Measurements from ENCODE around the gene IGF2BP3.

IGF2BP3 gene

DNA sequence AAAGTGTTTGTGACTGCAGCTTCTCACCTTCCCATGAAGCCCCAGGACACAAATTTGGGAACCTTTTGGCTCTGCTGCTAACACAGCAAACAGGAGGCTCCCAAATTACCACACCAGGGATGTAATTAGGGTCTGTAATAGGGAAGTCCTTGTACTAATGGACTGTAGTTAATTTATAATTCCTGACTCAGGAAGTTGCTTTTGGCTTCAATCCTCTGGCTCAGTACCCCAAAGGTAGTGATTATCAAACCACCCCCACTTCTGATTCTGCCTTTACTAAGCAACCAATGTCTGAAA is 174.9 kb downstream of the IGF2BP3 start:
- DNase-seq (ENCODE audit: low read depth in 2 of 2): no peak

DNA sequence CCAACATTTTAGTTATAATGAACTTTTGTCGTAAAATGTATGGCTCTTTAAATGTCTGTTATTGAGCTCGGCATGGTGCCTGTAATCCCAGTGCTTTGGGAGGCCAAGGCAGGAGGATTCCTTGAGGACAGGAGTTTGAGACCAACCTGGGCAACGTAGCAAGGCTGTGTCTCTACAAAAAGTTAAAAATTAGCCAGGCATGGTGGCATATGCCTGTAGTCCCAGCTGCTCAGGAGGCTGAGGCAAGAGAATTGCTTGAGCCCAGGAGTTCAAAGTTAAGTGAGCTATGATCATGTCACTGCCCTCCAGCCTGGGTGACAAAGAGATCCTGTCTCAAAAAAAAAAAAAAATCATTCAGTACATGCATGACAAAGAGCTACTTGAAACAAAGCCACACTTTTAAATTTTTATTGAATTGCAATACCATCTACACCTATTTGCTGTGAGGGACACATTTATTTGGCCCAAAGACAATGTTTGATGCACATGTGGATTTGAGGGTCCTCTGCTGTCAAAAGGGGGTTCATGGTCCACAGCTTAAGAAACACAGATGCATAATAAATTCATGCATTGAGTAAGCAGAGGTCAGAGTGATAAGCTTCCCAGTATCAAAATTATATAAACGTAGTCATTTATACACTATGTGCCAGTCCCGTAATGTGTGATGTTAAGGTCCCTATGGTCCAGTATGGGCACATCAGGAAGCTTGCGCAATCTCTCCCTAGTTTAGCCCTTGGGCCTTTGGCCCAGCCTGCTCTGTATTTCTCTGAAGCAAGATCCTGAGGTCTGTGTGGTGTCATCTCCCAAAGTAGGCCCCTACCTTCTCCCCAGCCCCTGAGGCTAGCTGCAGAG is 175.5 kb downstream of the IGF2BP3 start:
- no peak for DNase-seq (ENCODE audit: low read depth in 2 of 2)

DNA sequence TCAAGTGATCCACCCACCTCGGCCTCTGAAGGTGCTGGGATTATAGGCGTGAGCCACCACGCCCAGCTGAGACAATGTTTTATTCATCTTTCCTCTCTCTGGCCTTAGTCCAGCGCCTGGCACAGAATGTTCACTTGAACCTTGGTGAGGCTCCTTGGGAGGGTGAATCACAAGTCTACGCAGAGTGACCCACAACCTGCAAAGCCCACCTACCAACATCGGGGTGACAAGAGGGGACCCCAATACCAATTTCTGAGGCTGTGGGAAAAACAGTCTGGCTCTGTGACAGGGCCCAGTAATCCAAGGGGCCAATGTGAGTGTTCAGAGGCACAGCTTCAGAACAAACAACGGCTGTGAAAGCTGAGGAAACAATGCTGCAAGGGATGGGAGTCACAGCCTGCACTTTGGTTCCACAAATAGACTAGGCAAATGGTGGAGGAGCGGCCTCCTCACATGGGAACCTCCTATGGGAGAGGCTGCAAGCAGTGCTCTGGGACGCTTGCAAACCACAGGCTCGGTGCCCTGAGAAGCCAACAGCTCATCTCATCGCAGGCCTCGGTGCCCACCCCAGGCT is 176.7 kb downstream of the IGF2BP3 start:
- DNase-seq (ENCODE audit: low read depth in 2 of 2): no peak

DNA sequence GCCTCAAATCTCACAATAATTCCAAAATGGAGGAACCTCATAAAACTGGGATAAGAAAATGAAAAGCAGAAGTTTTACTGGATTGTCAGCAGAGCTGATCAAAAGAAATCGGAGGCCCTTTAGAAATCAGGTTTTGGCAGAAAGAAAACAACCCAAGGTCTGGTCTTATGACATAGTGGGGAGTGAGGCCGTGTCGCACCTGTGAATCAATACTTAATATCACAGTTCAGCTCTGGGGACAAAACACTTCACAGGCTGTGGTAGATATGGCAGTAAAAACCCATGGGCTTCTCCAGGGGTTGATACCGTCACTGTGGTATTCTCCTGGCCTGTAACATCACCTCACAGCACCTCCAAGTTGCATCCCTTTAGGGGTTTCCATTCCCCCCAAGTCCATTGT is 177.7 kb downstream of the IGF2BP3 start:
- no peak for DNase-seq (ENCODE audit: low read depth in 2 of 2)

DNA sequence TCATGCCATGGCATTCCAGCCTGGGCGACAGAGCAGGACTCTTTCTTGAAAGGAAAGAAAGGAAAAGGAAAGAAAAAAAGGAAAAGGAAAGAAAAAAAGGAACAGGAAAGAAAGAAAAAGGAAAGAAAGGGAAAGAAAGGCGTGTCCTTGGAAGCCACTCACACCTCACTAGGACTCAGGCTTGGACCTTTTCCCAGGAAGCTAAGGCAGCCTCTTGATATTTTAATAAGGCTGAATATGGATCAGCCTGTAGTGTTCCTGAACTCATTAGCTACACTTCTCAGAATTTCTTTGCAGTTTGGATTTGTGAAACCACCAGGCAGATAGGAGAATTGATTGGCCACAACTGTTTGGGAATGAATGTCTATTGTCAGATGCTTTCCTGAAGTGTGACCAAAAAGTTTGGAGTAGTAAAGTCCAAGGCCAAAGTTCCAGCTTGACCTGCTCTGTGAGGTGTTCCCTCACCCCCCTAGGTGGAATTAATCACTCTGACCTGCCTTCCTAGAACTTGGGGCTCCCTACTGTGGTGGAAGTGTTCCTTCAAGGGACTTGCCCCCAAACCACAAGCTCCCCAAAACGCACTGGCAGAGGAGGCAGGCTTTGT is 178.2 kb downstream of the IGF2BP3 start:
- no peak for DNase-seq (ENCODE audit: low read depth in 2 of 2)

DNA sequence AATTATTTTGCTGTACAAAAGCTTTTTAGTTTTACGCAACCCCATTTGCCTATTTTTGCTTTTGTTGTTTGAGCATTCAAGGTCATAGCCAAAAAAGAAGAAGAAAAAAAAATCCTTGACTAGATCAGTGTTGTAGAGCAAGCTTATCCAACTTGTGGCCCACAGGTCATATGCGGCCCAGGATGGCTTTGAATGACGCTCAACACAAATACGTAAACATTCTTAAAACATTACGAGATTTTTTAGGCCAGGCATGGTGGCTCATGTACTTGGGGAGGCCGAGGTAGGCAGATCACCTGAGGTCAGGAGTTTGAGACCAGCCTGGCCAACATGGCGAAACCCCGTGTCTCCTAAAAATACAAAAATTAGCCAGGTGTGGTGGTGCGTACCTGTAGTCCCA is 179.3 kb downstream of the IGF2BP3 start:
- no peak for DNase-seq (ENCODE audit: low read depth in 2 of 2)

DNA sequence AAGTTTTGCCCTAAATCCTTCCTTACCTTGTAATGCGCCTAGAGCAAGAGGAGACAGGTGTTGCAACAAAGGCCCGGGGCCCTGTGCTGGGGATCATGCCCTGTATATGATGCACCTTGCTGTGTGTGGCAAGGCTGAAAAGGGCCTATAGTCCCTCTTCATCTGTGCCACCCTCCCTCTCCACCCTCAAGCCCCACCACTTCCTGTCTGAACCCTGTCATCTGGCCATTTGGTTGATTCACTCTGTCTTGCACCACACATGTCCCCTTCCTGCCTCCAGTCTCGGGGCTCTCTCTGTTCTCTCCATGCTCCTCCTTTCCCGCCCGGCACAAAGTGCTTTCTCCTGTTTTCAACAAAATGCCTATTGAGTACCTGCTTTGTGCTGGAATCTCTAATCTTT is 182.7 kb downstream of the IGF2BP3 start:
- DNase-seq (ENCODE audit: low read depth in 2 of 2): no peak

DNA sequence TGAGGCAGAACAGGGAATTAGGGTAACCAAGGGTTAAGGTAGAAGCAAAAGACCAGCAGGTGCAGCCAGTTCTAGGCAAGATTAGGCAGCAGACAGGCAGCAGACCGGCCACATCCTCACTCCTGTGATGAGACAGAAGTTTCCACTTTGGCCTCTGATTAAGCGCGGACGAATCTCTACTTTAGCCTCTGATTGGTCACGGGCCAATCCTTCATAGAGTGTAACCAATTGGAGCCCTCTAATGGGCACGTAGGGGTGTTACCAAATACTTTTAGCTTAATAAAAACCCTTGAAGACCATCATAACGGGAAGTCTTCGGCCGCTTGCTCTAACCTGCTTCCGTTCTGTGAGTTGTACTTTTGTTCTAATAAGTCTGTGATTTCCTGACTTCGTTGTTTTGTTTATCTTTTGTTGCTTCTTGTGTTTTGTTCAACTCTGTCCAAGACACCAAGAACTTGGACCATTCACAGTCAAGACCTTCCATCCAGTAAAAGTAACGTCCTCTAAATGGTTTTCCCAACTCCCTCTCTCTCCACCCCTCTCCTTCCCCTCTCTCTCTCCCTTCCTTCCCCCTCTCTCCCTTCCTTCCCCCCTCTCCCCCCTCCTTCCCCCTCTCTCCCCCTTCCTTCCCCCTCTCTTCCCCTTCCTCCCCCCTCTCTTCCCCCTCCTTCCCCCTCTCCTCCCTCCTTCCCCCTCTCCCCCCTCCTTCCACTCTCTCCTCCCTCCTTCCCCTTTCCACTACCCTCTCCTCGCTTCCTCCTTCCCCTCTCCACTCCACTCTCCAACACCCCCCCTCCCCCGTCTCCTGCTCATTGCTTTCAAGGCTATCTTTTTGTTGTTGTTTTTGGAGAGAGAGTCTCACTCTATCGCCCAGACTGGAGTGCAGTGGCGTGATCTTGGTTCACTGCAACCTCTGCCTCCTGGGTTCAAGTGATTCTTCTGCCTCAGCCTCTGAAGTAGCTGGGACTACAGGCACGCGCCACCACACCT is 184.3 kb downstream of the IGF2BP3 start:
- no peak for DNase-seq (ENCODE audit: low read depth in 2 of 2)

DNA sequence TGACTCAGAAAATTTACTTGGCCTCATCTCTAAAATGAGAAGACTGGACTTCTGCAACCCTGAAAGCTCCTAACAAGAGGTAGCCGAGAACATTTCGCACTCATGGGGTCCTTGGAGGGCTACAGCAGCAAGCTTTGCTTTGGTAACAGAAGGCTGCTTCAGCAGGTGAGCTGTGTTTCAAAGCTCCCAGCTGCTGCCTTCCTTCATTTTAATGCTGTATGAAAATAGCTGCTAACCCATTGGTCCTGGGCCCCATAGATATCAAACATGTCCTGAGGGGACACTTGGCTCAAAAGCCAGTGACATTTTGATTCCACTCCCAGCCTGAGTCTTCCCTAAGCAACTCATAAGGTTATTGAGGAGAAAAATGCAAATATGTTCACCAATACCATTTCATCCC is 185.4 kb downstream of the IGF2BP3 start:
- no peak for DNase-seq (ENCODE audit: low read depth in 2 of 2)

DNA sequence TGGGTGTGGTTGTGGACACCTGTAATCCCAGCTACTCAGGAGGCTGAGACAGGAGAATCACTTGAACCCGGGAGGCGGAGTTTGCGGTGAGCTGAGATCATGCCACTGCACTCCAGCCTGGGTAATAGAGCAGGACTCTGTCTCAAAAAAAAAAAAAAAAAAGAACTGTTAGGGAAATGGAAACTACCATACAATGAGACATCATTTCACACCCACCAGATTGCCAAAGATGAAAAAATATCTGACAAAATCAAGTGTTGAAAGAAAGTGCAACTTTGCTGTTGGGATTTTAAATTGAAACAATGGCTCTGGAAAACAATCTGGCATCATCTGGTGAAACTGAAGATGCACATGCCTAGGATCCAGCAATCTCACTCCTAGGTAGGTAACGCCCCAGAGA is 187.2 kb downstream of the IGF2BP3 start:
- DNase-seq (ENCODE audit: low read depth in 2 of 2): no peak

DNA sequence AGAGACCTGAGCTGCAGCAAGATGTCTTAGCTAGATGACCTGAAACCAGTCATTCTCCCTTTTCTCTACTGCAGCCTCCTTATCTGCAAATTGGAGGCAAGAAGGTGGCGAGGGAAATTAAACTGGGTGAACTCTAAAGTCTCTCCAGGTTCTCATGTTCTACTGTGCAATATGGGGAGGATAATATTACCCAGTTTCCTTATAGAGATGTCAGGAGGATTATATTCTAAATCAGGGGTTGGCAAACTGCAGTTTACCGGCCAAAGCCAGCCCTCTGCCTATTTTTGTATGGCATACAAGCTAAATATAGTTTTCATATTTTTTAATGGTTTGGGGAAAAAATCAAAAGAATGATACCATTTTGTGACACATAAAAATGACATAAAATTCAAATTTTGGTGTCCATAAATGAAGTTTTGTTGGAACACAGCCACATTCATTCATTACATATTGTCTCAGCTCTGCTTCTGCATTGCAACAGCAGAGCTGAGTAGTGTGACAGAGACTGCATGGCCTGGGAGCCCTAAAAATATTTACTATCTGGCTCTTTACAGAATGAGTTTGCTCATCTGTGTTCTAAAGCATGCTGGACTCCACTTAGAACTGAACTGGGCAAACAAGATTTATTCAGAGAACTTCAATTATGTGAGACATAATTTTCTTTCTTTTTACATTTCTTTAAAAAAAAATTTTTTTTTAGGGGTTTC is 190.3 kb downstream of the IGF2BP3 start:
- DNase-seq (ENCODE audit: low read depth in 2 of 2): no peak

DNA sequence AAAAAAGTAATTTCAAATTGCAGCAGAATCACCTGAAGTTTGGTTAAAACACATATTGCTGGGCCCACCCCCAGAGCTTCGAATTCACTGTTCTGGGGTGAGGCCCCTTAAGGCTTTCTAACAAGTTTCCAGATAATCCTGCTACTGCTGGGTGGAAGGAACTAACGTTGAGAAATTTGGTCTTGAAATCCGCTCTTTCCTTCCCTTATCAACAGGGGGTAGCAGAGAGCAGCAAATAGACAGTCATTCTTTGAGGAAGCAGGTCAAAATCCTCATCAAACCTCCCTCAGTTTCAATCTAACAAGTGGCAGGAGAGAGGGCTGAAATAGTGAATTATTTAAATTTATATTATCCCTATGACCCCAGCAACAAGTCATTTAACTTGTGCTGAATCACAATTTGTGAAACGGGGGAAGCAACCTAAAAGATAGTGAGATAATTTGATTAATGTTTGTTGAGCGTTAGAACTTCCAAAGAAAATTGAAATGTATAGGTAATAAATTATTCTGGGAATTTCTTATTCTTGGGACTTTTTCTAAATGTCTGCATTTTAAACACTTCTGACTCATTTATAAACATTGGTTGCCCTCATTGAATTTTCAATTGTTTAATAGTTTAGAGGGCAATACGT is 192.8 kb downstream of the IGF2BP3 start:
- peak in 1 of 2 donors; percentile 29 for DNase-seq (ENCODE audit: low read depth in 2 of 2)

DNA sequence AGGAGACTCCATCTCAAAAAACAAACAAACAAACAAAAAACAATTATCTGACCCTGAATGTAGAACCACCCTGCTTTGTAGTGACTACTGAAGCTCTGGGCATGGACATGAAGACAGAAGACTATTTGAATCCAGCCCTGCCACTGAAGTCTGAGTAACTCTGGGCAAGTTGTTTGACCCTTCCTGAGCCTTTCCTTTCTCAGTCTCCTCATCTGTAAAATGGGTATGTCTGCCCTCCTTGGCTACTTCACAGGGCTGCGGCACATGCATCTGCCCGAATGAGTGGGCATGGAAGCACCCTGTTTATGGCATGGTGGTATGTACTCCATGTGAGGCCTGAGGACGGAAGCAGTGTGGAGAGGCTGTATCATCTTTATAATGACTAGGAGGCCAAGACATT is 193.3 kb downstream of the IGF2BP3 start:
- DNase-seq (ENCODE audit: low read depth in 2 of 2): no peak

DNA sequence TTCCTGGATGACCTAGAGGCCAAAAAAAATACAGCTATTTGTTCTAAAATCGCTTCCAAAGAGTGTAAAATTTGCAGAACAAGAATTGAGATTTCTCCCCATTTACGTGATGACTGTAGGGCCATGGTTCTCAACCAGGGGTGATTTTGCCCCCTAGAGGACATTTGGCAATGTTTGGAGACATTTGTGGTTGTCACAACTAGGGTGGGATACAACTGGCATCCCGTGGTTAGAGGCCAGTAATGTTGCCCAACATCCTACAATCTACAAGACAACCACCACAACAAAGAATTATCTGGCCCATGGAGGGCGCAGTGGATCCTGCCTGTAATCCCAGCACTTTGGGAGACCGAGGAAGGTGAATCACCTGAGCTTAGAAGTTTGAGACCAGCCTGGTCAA is 193.9 kb downstream of the IGF2BP3 start:
- DNase-seq (ENCODE audit: low read depth in 2 of 2): no peak

DNA sequence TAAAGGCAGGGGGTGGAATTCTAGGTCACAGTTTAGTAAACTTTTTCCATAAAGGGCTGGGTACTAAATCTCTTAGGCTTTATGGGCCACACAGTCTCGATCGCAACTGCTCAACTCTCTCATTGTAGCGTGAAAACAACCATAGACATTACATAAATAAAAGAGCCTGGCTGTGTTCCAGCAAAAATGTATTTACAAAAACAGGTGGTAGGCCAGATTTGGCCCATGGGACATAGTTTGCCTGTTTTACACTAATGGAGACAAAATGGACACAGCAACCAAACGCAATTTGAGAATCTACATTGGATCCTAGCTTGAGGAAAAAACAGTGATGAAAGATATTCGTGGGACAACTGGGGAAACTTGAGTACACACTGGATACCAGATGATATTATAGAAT is 194.4 kb downstream of the IGF2BP3 start:
- DNase-seq (ENCODE audit: low read depth in 2 of 2): no peak

DNA sequence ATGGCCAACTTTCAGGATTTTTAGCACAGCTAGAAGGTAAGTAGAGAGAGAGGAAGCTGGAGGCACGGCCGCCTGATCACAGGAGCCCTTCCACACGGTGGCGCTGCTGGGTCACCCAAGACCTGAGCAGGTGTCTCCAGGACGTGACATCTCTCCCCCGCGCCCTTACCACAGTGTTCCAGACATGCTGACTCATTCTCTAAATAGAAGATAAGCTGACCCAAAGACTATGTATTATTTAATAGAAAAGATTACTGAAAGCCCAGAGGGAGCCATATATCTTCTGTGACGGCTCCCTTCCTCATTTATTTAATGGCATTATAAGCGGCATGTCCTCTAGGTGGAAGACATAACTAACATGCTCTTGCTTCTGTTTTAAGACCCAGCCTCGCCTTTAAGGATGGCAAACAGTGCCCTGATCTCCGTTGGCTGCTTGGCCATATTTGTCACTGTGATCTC is 197.1 kb downstream of the IGF2BP3 start:
- DNase-seq (ENCODE audit: low read depth in 2 of 2): peak; percentile 91 to 94

DNA sequence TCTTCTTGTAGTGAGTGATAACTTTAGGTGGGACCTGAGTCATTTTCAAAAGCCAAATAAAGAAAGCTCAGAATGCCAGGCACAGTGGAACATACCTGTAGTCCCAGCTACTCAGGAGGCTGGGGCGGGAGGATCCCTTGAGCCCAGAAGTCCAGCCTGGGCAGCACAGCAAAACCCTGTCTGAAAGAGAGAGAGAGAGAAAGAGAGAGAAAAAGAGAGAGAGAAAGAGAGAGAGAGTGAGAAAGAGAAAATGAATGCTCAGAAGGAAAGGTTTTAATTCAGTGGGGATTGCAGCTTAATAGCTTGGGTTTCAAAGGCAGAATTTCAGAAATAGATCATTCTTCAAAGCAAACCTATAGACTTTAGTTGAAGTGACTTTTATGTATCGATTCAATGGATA is 198.0 kb downstream of the IGF2BP3 start:
- DNase-seq (ENCODE audit: low read depth in 2 of 2): no peak

DNA sequence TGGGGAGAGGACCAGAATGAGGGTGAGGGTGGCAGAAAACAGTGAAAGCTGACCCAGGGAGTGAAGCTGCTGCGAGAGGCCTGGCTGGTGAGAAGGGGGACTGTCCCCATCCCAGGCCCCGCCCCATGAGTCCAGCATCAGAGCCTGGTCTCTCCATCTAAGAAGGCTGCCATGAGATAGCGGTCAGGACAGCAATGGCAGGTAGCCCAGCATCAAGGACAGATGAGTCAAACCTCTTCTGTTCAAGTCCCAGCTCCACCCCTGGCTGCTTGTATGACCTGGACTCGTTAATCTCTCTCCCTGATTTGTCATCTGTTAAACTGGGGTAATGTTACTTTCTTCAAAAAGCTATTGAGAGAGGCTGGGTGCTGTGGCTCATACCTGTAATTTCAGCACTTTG is 201.5 kb downstream of the IGF2BP3 start:
- no peak for DNase-seq (ENCODE audit: low read depth in 2 of 2)

DNA sequence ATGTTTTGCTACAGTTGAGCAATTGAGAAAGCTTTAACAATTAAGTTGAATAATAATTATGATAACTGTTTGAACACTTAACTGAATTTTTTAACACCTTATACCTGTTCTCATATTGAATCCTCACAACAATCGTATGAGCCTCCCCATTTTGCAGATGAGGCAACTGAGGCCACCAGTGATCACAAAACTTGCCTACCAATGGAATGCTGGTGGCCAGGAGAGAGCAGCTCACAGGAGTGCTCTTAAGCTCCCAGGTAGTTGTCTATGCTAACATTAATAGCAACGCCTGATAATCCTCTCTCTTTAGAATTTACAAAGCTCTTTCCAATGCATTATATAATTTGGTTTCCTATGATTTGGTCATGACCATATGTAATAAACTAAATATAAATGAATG is 202.1 kb downstream of the IGF2BP3 start:
- no peak for DNase-seq (ENCODE audit: low read depth in 2 of 2)

DNA sequence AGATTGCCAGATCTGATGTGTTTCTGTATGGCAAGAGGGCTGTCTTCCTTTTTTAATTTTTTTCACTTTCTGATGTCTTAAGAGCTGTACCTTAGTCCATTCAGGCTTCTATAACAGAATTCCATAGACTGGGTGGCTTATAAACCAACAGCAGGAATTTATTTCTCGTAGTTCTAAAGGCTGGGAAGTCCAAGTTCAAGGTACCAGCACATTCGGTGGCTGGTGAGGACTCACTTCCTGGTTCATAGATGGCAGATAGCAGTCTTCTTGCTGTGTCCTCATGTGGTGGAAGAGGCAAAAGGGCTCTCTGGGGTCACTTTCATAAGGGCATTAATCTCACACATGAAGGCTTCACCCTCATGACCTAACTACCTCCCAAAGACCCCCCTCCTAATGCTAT is 202.9 kb downstream of the IGF2BP3 start:
- no peak for DNase-seq (ENCODE audit: low read depth in 2 of 2)

DNA sequence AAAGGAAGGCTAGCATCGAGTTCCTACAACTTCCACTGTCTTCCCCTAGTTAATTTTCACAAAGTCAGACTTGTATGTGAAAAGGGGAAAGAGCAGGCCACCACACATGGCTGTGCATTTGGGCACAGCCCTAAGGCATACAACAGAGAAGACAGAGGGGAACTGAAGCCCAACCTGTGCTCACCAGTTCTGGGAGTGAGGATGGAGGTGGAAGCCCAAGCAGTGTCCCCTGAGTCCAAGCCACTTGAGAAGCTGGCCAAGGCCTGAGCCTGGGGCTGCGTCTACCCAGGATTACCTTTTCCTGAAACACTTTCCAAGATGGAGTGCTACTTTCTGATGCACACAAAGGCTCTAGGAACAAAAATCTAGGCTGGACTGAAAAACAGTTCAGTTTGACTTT is 203.4 kb downstream of the IGF2BP3 start:
- no peak for DNase-seq (ENCODE audit: low read depth in 2 of 2)

Measured in stimulated activated CD4-positive, alpha-beta T cell treated with anti-CD3 and anti-CD28 coated beads, Interleukin-4, amount 100 ng/mL, for 48 hours (primary cell).